Anterior cingulate cortex (tissue), 58 donors: ENCODE results near the gene PGS1.
"Not testable (repeated sequence)": the region's sequence is repeated elsewhere in the genome, so short reads cannot be mapped to it uniquely, and the experiment has no call there.

ENCODE experiments used
- DNase-seq, 58 donors: peaks; one replicate each; lab custom pipeline; 2025; lab: John Stamatoyannopoulos, UW

Gene PGS1, protein sequence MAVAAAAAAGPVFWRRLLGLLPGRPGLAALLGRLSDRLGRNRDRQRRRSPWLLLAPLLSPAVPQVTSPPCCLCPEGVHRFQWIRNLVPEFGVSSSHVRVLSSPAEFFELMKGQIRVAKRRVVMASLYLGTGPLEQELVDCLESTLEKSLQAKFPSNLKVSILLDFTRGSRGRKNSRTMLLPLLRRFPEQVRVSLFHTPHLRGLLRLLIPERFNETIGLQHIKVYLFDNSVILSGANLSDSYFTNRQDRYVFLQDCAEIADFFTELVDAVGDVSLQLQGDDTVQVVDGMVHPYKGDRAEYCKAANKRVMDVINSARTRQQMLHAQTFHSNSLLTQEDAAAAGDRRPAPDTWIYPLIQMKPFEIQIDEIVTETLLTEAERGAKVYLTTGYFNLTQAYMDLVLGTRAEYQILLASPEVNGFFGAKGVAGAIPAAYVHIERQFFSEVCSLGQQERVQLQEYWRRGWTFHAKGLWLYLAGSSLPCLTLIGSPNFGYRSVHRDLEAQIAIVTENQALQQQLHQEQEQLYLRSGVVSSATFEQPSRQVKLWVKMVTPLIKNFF

GRCh38 chr17:78378225-78379130, at the start of gene PGS1:
Gene PGS1 (plus strand): TSS chr17:78378649. CDS start chr17:78378666, 17 bp downstream.
- DNase-seq, result peak in 57 of 58 donors; percentile 27 to 84 (median 70)

DNA sequence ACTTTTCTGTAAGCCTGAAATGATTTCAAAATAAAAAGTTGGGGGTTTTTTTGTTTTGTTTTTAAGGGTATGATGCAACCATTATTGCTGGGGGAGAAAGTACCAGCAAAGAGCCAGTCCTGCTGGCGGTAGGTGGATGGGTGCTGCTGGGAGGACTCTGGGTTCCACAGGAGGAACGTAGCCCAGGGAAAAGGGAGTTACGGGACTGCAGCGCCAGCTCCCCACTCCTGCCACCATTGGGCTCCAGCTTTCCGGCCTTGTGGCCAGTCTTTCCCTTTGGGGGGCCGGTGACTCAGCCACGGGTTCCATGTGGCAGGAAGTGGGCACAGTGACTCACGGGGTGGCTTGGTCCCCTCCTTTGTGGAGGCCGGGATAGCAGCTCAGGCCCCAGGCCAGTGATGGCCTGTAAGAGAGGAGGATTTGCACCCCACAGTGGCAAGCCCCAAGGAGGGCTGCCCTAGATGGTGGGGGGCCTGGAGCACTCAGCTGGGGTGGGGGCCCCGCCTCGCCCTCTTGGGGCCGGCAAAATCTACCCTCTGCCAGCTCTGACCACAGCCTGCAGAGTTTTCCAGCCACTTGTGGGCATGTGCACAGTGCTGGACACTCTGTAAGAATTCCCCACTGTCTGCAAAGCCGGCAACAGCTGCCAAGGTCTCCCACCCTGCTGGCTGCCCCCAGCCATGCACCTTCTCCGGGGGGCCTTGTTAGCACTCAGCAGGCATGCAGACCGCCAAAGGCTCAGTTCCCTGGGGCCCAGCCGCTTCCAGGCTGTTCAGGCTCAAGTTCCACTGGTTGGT, 49.0 kb upstream of the PGS1 start:
- DNase-seq, result no peak

- peak in 2 of 58 donors; percentile 21 to 48 for DNase-seq
These were observed 47.8 kb upstream of the PGS1 start for GRCh38 chr17:78330570-78331224.

DNA sequence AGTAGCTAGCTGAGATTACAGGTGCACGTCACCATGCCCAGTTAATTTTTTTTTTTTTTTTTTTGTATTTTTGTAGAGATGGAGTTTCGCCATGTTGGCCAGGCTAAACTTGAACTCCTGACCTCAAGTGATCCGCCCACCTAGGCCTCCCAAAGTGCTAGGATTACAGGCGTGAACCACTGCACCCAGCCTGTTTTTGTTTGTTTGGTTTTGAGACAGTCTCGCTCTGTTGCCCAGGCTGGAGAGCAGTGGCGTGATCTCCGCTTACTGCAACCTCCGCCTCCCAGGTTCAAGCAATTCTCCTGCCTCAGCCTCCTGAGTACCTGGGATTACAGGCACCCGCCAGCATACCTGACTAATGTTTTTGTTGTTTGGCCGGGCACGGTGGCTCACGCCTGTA, 47.1 kb upstream of the PGS1 start:
- DNase-seq, result not testable (repeated sequence)

GRCh38 chr17:78332991-78333390, 45.5 kb upstream of the PGS1 start:
- DNase-seq, result no peak

GRCh38 chr17:78335209-78335608, 43.2 kb upstream of the PGS1 start:
- no peak for DNase-seq

- DNase-seq, result peak in 1 of 58 donors; percentile 20
These were observed 41.0 kb upstream of the PGS1 start for GRCh38 chr17:78337244-78338109.

DNA sequence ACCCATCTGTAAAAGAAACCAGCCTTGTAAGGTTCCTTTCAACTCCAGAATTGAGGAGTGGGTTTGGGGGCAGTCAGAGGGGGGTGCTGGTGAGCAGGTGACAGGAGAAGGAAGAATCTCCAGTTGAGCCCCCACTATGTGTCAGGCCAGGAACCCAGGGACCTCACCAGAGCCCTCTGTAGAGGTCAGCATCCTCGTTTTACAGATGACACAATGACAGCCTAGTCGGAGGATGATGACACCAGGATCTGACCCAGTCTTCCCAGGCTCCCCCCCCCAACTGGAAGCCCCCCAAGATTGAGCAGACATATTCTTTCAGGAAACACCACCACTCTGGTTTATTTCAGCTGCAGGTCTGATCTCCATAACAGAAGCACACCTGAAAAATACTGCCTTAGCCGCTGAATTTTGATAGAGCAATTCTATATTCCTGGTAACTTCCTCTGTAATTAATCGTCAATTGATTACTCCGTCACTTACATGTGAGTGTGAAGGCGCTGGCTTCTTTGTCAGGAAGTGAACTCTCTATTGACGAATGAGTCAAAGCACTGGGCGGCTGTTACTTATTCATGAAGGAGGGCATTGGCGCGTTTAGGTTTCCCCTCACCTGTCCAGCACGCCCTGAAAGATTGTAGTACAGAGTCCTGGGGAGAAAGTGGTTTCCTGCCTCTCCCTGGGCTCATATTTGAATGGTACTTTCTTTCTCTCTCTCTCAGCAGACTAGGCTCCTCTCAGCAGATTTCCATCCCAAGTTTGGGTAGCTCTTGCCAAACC, 39.8 kb upstream of the PGS1 start:
- no peak for DNase-seq

GRCh38 chr17:78340183-78340955, 38.1 kb upstream of the PGS1 start:
- DNase-seq, result no peak

GRCh38 chr17:78341559-78342448, 36.6 kb upstream of the PGS1 start:
- DNase-seq, result peak in 45 of 58 donors; percentile 21 to 84 (median 57)

- peak in 6 of 58 donors; percentile 19 to 64 (median 35) for DNase-seq
These were observed 35.8 kb upstream of the PGS1 start for GRCh38 chr17:78342449-78343186.

- peak in 5 of 58 donors; percentile 19 to 64 (median 44) for DNase-seq
These were observed 35.3 kb upstream of the PGS1 start for GRCh38 chr17:78343187-78343542.

GRCh38 chr17:78343543-78344201, 34.8 kb upstream of the PGS1 start:
- no peak for DNase-seq

DNA sequence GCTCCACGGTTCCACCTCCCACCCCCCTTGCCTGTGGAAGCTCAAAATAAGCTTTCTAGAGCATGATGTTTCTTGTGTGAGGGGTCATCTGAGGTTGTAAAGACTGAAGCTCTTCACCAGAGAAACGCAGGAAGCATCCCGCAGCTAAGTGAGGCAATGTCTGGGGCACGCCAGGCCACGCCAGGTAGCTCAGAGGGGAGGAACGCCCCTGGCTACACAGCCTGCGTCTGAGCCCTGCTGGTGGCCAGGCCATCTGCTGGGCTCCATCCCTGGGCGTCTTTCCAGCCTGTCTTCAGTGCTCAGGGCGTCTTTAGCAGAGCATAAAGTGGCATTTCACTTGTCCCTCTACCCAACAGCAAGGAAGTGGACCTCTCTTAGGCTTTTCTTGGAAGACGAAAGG, 33.8 kb upstream of the PGS1 start:
- DNase-seq, result no peak

GRCh38 chr17:78345172-78345571, 33.3 kb upstream of the PGS1 start:
- no peak for DNase-seq
